A204.1 (cell line): ENCODE measurements around the gene CHRND.

Experiments
- FAIRE-seq: peaks from 2 replicates; lab custom pipeline; 2012; peaks lifted over from hg19 to GRCh38; lab: Jason Lieb, UNC

CHRND gene

GRCh38 chr2:232576995-232577394 is 51.0 kb downstream of the CHRND start:
- no peak for FAIRE-seq

GRCh38 chr2:232577841-232578240 is 51.9 kb downstream of the CHRND start:
- no peak for FAIRE-seq

GRCh38 chr2:232578626-232579025 is 52.7 kb downstream of the CHRND start:
- FAIRE-seq, result no peak

DNA sequence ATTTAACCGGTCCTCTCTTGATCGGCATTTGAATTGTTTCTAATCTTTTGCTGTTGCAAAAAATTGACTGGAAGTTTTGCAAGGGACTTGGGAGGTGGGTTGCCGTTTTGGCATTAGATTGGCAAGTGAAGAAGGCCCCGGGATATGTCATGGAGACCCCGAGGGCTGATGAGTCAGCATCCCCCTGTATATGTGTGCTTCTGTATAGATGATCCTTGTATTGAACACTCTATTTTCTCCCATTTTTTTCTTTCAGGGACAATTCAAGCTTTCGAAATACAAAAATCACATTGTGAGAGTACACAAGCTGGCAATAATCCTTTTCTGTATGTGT is 54.7 kb downstream of the CHRND start:
- no peak for FAIRE-seq

- no peak for FAIRE-seq
Observed at GRCh38 chr2:232581725-232582124, 55.8 kb downstream of the CHRND start.

GRCh38 chr2:232584238-232584637 is 58.3 kb downstream of the CHRND start:
- no peak for FAIRE-seq
